AG09309 (cell line): ENCODE measurements around the gene ADAP1.

Experiments used
- DNase-seq: peaks from one replicate; pipeline ENCODE4 v3.0.0-alpha.2; 2010; ENCODE audit warnings: low read depth
- H3K4me3 ChIP-seq: 2 replicates; pipeline ENCODE4 v1.5.1; 2011; ENCODE audit warnings: mild to moderate bottlenecking, low read depth, low read length, moderate library complexity; ENCODE audit not compliant: control insufficient read depth
- TF ChIP-seq, protein P1 (sequence below): IDR thresholded peaks from 2 replicates; pipeline ENCODE4 v1.5.1; 2011; ENCODE audit warnings: mild to moderate bottlenecking, low read depth, low read length, inconsistent platforms; ENCODE audit not compliant: insufficient read depth, control insufficient read depth; ENCODE audit errors: missing control alignments

Gene ADAP1

DNA sequence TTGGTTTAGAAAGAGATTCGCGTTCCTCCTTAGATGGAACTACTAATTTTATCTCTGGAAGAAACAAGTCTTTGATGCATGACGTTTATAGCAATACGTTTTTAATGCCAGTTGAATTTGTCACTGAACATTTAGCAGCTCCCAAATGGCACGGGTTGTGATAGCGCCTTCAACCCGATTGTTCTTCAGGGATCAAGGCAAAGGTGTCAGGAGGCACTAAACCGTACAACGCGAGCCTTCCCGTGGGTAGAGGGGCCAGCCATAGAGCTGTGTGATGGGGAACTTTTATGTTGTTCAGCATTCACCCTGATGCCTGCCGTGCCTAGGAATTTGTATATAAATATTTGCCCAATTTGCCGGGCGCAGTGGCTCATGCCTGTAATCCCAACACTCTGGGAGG, 74.8 kb downstream of the ADAP1 start:
- TF ChIP-seq, protein P1, sequence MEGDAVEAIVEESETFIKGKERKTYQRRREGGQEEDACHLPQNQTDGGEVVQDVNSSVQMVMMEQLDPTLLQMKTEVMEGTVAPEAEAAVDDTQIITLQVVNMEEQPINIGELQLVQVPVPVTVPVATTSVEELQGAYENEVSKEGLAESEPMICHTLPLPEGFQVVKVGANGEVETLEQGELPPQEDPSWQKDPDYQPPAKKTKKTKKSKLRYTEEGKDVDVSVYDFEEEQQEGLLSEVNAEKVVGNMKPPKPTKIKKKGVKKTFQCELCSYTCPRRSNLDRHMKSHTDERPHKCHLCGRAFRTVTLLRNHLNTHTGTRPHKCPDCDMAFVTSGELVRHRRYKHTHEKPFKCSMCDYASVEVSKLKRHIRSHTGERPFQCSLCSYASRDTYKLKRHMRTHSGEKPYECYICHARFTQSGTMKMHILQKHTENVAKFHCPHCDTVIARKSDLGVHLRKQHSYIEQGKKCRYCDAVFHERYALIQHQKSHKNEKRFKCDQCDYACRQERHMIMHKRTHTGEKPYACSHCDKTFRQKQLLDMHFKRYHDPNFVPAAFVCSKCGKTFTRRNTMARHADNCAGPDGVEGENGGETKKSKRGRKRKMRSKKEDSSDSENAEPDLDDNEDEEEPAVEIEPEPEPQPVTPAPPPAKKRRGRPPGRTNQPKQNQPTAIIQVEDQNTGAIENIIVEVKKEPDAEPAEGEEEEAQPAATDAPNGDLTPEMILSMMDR, result no peak
- H3K4me3 ChIP-seq, result no peak overlapping the region
- DNase-seq, result no peak

DNA sequence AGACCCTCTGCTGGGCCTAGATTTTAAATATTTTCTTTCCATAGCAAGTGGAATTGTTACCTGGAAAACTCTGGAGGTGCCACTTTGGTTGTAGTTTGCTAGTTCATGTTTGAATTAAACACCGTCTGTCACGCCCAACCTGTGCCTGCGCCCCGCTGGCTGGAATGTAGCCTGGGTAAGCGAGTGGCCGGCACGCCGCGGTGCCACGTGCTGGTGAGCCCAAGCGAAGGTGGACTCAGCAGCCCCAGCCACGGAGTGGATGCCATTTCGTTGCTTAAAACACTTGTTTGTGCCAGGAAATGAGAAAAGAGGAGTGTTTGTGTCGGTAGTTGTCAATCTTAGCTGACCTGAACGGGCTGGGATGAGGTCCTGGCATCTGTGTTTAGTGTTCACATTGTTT, 75.4 kb downstream of the ADAP1 start:
- TF ChIP-seq, protein P1, result no peak
- DNase-seq, result no peak
- H3K4me3 ChIP-seq, result no peak overlapping the region

DNA sequence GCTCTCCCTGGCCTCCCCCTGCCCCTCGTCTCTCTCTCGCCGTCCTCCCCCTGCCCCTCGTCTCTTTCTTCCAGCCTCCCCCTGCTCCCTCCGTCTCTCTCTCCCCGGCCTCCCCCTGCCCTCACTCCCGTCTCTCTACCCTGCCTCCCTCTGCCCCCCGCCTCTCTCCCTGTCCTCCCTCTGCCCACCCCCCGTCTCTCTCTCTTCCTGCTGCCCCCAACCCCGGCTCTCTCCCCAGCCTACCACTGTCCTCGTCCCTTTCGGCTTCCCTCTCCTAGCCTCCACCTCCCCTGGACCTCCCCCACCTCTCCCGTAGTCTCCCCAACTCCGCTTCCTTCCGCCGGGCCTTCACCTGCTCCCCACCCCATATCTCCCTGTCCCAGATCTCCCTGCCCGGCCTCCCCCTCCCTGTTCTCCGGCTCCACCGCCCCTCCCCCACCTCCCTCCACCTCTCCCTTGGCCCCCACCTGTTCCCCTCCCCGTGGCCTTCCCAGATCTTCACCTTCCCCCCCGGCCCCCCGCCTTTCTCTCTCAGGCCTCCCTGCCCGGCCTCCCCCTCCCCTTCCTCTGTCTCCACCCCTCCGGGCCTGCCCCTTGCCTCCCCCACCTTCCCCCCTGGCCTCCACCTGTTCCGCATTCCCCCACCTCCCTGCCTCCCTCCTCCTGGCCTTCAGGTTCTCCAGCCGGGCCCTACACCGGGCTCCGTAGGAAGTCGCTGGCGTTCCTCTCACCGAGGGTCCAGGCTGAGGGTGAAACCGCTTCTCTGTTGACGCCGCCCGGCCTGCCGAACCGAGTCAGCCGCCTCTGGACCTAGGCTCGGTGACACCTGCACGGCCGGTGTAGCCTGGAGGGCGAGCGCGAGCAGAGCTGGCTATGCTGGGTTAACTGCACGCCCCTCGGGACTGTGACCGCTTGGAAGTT, 76.9 kb downstream of the ADAP1 start:
- peak overlapping the region; percentile 86 for H3K4me3 ChIP-seq
- no peak for DNase-seq
- TF ChIP-seq, protein P1, result no peak

DNA sequence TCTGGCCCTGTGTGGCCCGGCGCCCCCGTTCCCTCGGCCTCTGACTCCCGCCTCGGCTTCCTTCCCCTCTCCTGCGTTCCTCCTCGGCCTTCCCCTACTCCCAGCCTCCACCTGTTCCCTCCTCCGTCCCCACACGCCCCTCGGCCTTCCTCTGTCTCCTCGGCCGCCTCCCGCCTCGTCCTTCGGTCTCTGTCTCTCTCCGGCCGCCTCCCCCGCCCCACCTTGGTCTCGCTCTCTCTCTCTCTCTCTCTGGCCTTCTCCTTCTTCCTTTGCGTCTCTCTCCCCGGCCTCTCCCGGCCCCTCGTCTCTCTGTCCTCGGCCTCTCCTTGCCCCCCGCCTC, 77.5 kb downstream of the ADAP1 start:
- no peak for DNase-seq
- TF ChIP-seq, protein P1, result no peak
- H3K4me3 ChIP-seq, result peak overlapping the region; percentile 86

DNA sequence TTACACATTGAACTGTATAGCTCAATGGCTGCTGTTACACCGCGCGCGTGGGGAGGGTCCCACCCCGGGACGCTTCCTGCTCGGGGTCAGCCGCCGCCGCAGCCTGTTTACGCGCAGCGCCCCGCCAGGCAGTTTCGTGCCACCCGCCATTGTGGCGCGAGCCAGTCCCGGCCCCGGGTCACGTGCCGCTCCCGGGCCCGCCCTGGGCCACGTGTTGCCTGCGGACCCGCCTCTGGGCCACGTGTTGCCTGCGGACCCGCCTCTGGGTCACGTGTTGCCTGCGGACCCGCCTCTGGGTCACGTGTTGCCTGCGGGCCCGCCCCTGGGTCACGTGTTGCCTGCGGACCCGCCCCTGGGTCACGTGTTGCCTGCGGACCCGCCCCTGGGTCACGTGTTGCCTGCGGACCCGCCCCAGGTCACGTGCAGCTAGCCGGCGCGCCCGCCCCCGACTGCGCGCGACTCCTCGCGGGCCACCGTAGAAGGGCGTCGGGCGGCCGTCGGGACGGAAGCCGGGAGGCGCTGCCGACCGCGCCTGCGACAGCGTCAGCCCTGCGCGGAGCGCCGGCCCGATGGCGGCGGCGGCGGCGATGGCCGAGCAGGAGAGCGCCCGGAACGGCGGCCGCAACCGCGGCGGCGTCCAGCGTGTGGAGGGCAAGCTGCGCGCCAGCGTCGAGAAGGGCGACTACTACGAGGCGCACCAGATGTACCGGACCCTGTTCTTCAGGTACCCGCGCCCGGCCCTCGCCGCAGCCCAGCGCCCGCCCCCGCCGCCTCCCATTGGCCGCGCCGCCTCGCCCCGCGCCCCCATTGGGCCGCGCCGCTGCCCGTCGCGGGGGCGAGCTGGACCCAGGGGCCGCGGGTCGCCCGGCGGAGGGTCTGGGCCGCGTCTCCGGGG, 78.2 kb downstream of the ADAP1 start, which contains the start of gene GET4:
Gene GET4, plus strand, starts transcription at position 478 of the 895 bp plus-strand sequence. Its CDS starts 92 bp downstream, at position 570.
- peak; percentile 82 for DNase-seq
- TF ChIP-seq, protein P1, result peak; percentile 17
- H3K4me3 ChIP-seq, result peak within 1 kb of the TSS; percentile 86

DNA sequence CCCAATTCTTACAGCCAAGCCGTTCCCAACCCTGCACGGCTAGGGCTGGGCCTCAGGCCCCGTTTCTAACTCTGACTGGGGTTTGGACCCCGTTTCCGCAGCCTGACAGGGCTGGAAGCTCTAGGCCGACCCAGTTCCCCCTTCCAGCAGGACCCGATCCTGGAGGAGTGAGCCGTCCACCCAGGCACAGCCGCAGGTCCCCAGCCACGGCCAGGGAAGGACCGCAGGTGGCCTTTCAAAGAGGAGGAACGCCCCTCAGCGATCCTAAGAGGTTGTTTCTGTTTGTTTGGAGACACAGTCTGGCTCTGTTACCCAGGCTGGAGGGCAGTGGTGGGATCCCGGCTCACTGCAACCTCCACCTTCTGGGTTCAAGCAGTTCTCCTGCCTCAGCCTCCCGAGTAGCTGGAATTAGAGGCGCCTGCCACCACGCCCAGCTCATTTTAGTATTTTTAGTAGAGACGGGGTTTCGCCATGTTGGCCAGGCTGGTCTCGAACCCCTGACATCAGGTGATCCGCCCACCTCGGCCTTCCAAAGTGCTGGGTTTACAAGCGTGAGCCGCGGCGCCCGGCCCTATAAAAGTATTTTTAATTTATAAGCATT, 78.9 kb downstream of the ADAP1 start:
- peak overlapping the region; percentile 36 for H3K4me3 ChIP-seq
- DNase-seq, result no peak
- TF ChIP-seq, protein P1, result no peak
